SIG-M5 treated with dmso at 0.1 percent for 504 hours (cell line): ENCODE results near the gene TPD52L3.

Experiments used
- DNase-seq: peaks from one replicate; lab custom pipeline; 2025; ENCODE audit not compliant: unreplicated experiment; lab: John Stamatoyannopoulos, UW

Gene TPD52L3

DNA sequence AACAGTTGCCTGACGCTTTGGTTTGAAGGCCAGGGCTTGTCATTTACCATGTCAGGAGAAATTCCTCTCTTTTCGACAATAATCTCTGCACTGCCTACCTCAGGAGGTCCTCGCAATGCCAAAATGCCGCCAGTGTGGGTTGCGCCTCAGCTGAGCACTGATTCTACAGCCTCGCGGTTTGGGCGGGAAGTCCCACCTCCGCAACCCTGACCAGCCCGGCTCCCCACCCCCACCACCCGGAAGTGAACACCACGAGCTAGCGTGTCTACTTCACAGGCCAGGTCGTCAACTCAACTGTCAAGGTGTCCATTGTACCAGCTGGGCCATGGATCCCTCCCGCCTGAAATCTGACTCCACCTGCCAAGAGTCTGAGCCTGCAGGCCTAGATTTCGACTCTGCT lies at the start of gene TPD52L3:
TPD52L3 (plus strand) TSS at position 273 of the 400 bp plus-strand sequence. CDS start 221 bp downstream, outside the sequence.
- no peak for DNase-seq

DNA sequence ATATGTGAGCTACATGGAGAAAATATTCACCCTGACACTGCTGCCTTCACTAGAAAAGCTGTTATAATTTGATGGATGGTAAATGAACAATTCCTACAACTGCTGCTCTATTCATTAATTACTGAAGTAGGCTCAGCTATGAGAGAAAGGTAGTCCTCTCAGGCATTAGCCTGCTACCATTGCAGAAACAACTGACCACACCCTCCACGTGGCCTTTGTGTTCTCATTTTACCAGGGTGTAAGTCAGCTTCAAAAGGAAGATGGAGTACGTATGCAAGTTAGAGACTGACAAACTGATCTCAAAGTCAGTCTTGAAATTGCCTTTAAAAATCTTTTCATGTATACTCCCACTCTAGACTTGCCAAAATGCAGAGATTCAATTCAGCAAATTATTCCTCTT lies 26.3 kb upstream of the TPD52L3 start:
- no peak for DNase-seq

DNA sequence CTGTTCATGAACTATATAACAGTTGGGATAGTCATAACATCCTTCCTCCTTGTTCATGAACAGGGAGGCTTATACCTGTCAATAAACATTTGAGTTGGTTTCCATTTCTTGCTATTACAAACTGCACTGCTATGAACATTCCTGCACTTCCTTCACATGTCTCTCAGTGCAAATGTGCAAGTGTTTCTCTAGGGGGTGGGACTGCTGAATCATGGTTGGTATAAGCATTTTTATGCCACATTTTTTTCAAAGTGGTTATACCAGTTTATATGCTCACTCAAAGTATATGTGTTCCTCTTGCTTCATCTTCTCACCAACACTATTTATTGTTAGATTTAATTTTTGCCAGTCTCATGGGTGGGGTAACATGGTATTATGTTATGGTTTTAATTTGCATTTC lies 25.8 kb upstream of the TPD52L3 start:
- DNase-seq, result peak; percentile 8

DNA sequence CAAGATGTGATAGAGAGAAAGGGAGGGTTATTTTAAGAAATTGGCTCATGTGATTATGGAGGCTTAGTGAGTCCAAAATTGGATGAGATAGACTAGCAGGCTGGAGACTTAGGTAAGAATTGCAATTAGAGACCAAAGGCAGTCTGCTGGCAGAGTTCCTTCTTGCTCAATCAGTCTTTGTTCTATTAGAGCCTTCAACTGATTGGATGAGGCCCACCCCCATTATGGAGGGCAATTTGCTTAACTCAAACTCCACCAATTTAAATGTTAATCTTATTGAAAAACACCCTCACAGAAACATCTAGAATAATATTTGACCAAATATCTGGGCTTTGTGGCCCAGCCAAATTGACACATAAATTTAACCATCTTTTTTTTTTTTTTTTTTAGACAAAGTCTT lies 23.9 kb upstream of the TPD52L3 start:
- no peak for DNase-seq

DNA sequence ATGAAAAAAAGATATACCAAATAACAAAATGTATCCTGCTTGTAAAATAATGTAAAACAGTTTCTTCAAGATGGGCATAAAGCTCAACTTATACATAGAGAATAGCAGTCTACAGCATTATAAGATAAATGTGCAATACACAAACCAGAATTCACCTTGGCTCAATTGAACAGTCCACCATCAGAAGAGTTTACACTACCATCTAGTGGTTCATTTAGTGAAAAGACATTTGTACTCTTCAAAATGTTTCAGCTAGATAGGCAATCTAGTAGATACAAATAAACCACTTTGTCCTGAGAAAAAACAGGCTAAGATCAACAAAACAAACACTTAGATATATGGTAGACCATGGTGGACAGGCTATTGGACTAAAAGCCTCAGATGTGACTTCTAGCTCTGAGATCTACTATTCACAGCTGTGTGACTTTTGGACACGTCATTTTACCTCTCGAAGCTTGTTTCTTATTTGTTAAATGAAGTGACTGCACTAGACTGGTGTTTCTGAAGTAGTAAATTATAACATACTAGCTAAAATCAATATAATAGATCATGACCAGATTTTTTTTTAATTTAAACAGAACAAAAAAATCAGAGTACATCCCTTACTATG lies 22.1 kb upstream of the TPD52L3 start:
- peak; percentile 22 for DNase-seq

DNA sequence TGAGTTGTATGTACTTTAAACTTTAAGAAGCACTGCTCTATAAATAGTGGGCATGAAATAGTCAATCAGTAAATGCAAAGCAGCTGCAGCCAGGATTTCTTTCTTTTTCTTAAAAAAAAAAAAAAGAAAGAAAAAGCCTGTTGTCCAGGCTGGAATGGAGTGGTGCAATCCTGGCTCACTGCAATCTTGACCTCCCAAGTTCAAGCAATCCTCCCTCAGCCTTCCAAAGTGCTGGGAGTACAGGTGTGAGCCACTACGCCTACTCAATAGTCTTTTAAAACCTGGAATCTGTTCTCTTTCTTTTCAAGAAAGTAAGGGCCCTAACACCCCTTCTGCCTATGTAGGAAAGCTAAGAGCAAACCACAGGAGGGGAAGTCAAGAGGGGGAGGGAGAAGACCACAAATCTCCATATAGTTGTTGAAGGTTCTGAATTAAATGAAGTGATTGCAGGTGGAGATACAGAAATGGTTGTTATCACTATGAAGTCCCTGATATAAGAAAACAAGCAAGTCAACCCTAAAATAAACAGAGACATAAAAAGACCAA lies 20.6 kb upstream of the TPD52L3 start:
- no peak for DNase-seq

DNA sequence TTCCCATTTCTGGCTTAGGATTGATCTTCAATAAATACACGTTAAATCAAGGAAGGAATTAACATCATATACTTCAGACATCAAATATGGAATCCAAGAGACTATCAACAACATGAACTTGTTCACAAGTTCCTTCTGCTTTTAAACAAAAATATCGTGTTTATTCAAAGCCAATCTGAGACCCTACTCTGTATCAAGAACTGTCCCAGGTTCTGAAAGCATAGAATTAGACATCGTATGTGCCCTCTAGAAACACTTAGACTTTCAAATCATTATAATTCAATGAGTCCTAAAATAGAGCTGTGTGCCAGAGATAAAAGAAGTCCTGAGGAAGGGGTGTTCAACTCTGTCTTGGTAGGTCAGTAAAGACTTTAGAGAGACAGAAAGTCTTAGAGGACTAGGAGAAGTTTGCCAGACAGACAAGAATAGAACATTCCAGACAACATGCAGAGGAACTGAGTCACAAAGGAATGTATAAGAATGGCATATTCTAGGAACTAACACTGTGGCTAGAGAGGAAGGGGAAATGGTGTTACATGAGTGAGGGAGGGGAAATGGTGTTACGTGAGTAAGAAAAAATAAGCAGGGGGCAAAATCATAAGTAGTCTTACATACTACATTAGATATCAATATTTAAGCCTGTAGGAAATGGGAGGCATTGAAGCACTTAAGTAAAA lies 2.9 kb downstream of the TPD52L3 start:
- DNase-seq, result no peak

DNA sequence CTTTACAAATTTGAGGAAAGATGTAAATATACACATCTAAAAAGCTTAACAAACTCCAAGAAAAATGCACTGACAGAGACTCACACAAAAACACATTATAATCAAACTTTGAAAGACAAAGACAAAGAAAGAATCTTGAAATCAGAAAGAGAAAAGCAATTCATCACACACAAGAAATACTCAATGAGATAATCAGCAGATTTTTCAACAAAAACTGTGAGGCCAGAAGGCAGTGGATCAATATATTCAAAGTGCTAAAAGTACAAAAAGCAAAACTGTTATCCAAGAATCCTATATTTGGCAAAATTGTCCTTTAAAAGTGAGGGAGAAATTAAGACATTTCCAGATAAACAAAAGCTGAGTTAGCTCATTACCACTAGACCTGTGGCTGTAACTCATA lies 6.1 kb downstream of the TPD52L3 start:
- no peak for DNase-seq

DNA sequence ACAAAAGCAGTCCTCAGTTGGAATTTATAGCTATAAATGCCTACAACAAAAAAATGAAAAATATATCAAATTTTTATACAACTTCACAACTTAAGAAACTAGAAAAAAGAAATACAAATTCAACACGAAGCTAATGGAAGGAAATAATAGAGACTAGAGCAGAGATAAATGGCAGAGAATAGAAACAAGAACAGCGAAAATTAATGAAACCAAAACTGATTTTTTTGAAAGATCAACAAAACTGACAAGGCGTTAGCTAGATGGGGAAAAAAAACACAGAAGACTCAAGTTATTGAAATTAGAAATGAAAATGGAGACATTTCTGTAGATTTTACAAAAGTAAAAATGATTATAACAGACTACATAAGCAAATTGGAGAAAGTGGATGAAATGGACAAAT lies 20.6 kb downstream of the TPD52L3 start:
- no peak for DNase-seq

DNA sequence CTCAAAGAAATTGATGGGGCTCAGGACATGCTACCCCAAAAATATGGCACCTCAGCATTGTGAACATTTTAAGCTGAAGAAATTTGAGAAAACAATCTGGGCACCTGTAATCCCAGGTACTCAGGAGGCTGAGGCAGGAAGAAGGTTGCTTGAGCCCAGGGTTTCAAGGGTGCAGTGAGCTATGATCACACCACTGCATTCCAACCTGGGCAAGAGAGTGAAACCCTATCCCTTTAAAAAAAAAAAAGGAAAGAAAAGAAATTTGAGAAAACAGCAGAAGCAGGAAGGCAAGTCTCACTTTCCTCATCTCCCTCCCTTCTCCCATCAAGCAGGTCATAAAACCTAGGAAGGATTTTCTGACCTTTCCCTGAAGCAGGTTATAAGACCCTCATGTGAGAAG lies 23.6 kb downstream of the TPD52L3 start:
- DNase-seq, result no peak

DNA sequence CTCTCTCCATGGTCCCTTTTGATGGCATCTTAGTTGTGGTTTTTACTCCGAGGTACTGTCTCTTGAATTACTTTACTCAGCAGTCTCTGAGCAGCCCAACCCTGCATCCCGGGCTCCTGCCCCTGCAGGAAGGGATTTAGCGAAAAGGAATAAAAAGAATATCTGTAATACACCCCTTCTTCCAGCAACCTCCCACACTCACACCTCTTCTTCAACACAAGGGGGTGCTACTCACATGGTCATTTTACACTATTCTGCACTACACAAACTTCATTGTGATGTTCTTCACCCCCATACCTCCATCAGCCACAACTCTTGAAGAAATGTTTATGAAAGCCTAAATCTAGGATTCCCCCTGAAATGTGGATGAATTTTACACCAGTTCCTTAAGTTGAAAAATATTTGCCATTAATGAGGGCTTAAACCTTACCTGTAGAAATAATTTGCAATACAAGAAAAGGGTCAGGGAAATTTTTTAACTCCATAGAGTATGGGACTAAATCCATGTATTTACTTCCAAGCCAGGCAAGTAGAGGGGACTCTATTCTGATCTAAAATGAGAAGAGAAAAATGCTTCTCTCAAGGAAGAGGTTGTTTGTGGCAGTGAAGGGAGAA lies 26.0 kb downstream of the TPD52L3 start:
- peak; percentile 77 for DNase-seq

DNA sequence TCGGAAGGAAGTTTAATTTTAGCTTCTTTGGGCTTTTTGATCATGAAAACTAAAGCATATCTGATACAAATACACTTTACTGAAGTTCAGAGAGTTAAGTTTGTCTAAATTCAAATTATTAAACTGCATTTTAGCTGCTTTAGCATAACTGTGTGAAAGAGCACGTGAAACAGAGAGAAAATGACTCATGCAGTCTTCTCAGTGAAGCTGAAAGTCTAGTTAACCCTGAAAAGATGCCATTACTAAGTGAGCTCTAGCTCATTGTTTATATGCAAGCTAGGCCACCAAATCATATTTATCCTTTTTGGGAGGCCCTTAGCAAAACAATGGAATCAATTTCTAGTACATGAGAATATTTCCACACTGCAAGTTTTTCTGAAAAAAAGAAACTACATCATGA lies 27.6 kb downstream of the TPD52L3 start:
- DNase-seq, result no peak

DNA sequence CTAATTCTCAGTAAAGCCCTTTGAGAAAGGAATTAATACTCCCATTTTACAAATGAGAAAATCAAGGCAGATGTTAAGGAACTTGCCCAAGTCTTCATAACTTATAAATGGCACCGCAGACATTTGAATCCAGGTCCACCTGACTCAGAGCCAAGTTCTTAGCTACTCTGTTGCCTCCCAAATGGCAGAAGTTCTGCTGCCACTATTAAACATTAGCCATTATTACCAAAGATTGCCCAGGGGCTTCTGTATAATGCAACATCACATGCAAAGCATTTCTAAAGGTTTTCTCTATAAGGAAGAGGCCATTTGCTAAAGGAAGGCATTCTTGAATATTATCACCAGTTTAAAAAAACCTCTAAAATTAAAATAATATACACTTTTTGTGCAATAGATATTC lies 28.3 kb downstream of the TPD52L3 start:
- DNase-seq, result no peak

DNA sequence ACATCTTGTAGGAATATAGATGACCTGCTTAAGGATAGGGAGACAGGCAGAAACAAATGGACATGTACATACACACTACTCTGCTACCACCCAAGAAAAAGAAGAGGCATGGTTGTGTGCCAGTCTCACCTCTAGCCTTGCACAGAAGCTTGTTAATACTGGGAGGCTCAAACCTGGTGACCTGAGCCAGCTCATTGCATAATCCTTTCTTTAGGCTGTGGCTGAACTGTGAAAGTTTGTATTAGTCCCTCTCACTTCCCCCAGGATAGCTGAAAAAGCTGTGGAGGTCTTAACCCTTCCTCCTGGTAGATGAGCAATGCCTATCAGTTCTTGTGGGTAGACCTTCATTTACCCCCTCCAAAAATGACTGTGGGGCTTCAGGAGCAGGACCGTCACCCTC lies 28.7 kb downstream of the TPD52L3 start:
- DNase-seq, result no peak

DNA sequence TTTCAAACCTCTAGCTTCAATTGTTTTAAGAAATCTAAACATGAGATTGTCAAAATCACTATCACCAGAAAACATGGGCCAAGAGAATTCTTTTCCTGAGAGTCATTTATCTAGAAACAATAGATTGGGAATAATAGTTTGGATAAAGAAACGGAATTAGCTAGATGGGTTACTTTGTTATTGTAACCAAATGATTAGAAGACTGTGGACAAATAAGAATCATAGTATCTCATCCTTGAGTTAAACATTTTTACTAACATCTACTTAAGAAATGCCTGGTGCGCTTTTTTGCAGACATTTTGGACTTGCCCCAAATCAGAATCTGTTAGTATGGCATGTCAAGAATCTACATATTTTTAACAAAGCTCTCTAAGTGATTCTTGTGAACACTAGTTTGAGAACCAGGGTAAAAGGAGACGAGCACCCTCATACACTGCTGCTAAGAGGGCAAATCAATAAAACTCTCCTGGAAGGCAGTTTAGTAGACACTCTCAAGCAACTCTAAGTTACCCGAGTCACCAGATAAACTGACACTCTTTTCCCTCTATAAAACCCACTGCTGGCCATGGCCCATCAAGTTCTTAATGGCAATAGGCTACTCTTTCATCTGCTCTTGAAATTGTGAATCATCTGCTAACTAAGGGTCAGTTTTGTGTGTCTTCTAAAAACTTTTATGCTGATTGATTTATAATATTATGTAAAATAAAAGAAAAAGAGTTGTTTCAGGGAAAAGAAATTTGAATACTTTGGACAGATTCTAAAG lies 39.1 kb downstream of the TPD52L3 start:
- DNase-seq, result no peak

DNA sequence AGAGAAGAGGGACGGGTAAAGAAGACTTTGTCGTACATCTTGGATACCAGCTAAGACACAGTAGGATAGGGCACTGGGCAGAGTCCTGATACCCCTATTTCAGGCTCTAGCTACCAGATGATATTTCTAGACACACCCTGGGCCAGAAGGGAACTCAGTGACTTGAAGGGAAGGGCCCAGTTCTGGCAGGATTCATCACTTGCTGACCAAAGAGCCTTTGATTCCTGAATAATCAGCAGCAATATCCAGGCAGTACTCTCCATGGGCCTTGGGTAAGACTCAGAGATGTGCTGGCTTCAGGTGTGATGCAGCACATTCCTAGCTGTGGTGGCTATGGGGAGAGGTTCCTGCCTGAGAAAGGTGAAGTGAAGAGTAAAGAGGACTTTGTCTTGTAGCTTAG lies 40.7 kb downstream of the TPD52L3 start:
- DNase-seq, result no peak
